Stimulated activated CD4-positive, alpha-beta T cell treated with anti-CD3 and anti-CD28 coated beads, TNF-alpha, amount 100 ng/mL, for 4 hours (primary cell): ENCODE results near the gene SERPINH1.

Experiments used
- DNase-seq, 3 experiments: peaks; one replicate each; pipeline ENCODE4 v3.0.0-alpha.2; 2020; ENCODE audit warnings: low read depth in 3 of 3

Gene SERPINH1

GRCh38 chr11:75596914-75597313 is 34.9 kb downstream of the SERPINH1 start:
- DNase-seq: no peak

- no peak for DNase-seq
Measured at GRCh38 chr11:75597636-75598035, 35.6 kb downstream of the SERPINH1 start.

GRCh38 chr11:75598264-75598663 is 36.2 kb downstream of the SERPINH1 start:
- no peak for DNase-seq

- no peak for DNase-seq
Measured at GRCh38 chr11:75598900-75599299, 36.8 kb downstream of the SERPINH1 start.

- DNase-seq: no peak
Measured at GRCh38 chr11:75600356-75600755, 38.3 kb downstream of the SERPINH1 start.

- DNase-seq: no peak
Measured at GRCh38 chr11:75601494-75601893, 39.4 kb downstream of the SERPINH1 start.

GRCh38 chr11:75602951-75603350 is 40.9 kb downstream of the SERPINH1 start:
- no peak for DNase-seq

- DNase-seq: no peak
Measured at GRCh38 chr11:75603791-75604736, 42.0 kb downstream of the SERPINH1 start.

- DNase-seq: no peak
Measured at GRCh38 chr11:75606099-75606498, 44.0 kb downstream of the SERPINH1 start.

GRCh38 chr11:75611823-75612222 is 49.8 kb downstream of the SERPINH1 start:
- DNase-seq: no peak

- no peak for DNase-seq
Measured at GRCh38 chr11:75615751-75616150, 53.7 kb downstream of the SERPINH1 start.

- DNase-seq: no peak
Measured at GRCh38 chr11:75616281-75616680, 54.2 kb downstream of the SERPINH1 start.
